Upper lobe of right lung (tissue), 1 donor: ENCODE results near the gene SPAG16. TPM values are rescaled to one million over a fixed set of nuclear protein-coding genes. Genes with fewer than 3 reads are reported as not detected.

Experiments
- ATAC-seq: fragments of 200-7000 bp; cut with Tn5 transposase; one replicate; pipeline ENCODE4 v1.9.1; 2020; ENCODE audit warnings: mild to moderate bottlenecking, moderate library complexity
- DNase-seq: peaks from one replicate; pipeline ENCODE4 v3.0.0-alpha.2; 2020
- H3K27ac ChIP-seq: fragments of 200-600 bp; one replicate; pipeline ENCODE4 v1.8.0; 2022
- H3K27me3 ChIP-seq: fragments of 200-600 bp; one replicate; pipeline ENCODE4 v1.8.0; 2022; ENCODE audit warnings: mild to moderate bottlenecking
- H3K36me3 ChIP-seq: fragments of 200-600 bp; one replicate; pipeline ENCODE4 v1.8.0; 2022
- H3K4me1 ChIP-seq: fragments of 200-600 bp; one replicate; pipeline ENCODE4 v1.8.0; 2022
- H3K4me3 ChIP-seq: fragments of 200-600 bp; one replicate; pipeline ENCODE4 v1.8.0; 2022; ENCODE audit warnings: mild to moderate bottlenecking
- H3K9me3 ChIP-seq: fragments of 200-600 bp; one replicate; pipeline ENCODE4 v1.8.0; 2022
- CTCF ChIP-seq: fragments of 200-600 bp; IDR thresholded peaks from one replicate; pipeline ENCODE4 v1.8.0; 2022; ENCODE audit warnings: antibody characterized with exemption
- intact Hi-C: fragments of 100-400 bp; cut with DNase I; formaldehyde crosslinking; loops from one replicate; pipeline ENCODE4 v1.11.0; 2022
- total RNA-seq: library from RNA; stranded (reverse); fragmentation: NEBNext Ultra II Directional; extraction: Animal tissue kit (Norgen Biotek cat#: 25700); gene quantifications from one replicate; pipeline ENCODE4 v1.2.1, GENCODE V29; 2021
- donor health status: DM: no; HTN: yes; CAD: no; lungs with severe emphysema.

Gene SPAG16
- total RNA-seq, 1 donor from 2014 or later, result 11.6 TPM

GRCh38 chr2:214128040-214128439 lies 843.8 kb downstream of the SPAG16 start:
- intact Hi-C loops, result no loop called here
- DNase-seq, result no peak
- Histone ChIP-seq H3K4me3 (no peak overlapping the region), H3K27ac (no peak overlapping the region), H3K36me3 (no peaks in the 10 kb centered on the region), H3K27me3 (no peaks in the 10 kb centered on the region), H3K4me1 (no peaks in the 10 kb centered on the region), H3K9me3 (no peaks in the 10 kb centered on the region)
- no peak for ATAC-seq
- TF ChIP-seq CTCF, result no peak

- H3K4me3 ChIP-seq, result no peak overlapping the region
- no peaks in the 10 kb centered on the region for H3K36me3 ChIP-seq
- no peaks in the 10 kb centered on the region for H3K9me3 ChIP-seq
- intact Hi-C loops, result no loop called here
- H3K27me3 ChIP-seq, result no peaks in the 10 kb centered on the region
- DNase-seq, result no peak
- no peak for TF ChIP-seq CTCF
- no peak overlapping the region for H3K27ac ChIP-seq
- ATAC-seq, result no peak
- no peaks in the 10 kb centered on the region for H3K4me1 ChIP-seq
Observed at GRCh38 chr2:214130114-214130513, 845.9 kb downstream of the SPAG16 start.

- Histone ChIP-seq H3K4me1 (no peaks in the 10 kb centered on the region), H3K9me3 (no peaks in the 10 kb centered on the region), H3K4me3 (no peak overlapping the region), H3K36me3 (no peaks in the 10 kb centered on the region), H3K27ac (no peak overlapping the region), H3K27me3 (no peaks in the 10 kb centered on the region)
- ATAC-seq (no peak), DNase-seq (no peak)
- intact Hi-C loops, result no loop called here
- no peak for TF ChIP-seq CTCF
Observed at GRCh38 chr2:214135966-214136365, 851.7 kb downstream of the SPAG16 start.

- Histone ChIP-seq H3K27ac (no peak overlapping the region), H3K4me1 (no peaks in the 10 kb centered on the region), H3K9me3 (no peaks in the 10 kb centered on the region), H3K27me3 (no peaks in the 10 kb centered on the region), H3K36me3 (no peaks in the 10 kb centered on the region), H3K4me3 (no peak overlapping the region)
- intact Hi-C loops, result no loop called here
- ATAC-seq (no peak), DNase-seq (no peak)
- no peak for TF ChIP-seq CTCF
Observed at GRCh38 chr2:214138779-214139178, 854.5 kb downstream of the SPAG16 start.

GRCh38 chr2:214139630-214140284 lies 855.5 kb downstream of the SPAG16 start:
- H3K4me1 ChIP-seq, result no peaks in the 10 kb centered on the region
- no peak for ATAC-seq
- no peaks in the 10 kb centered on the region for H3K36me3 ChIP-seq
- intact Hi-C loops, result no loop called here
- H3K27ac ChIP-seq, result no peak overlapping the region
- DNase-seq, result no peak
- no peaks in the 10 kb centered on the region for H3K27me3 ChIP-seq
- TF ChIP-seq CTCF, result no peak
- no peaks in the 10 kb centered on the region for H3K9me3 ChIP-seq
- H3K4me3 ChIP-seq, result no peak overlapping the region

GRCh38 chr2:214156971-214157370 lies 872.7 kb downstream of the SPAG16 start:
- Histone ChIP-seq H3K27ac (no peak overlapping the region), H3K27me3 (no peaks in the 10 kb centered on the region), H3K36me3 (no peaks in the 10 kb centered on the region), H3K9me3 (no peaks in the 10 kb centered on the region), H3K4me1 (no peaks in the 10 kb centered on the region), H3K4me3 (no peak overlapping the region)
- ATAC-seq (no peak), DNase-seq (no peak)
- intact Hi-C loops, result no loop called here
- no peak for TF ChIP-seq CTCF
